GM12878 (cell line): ENCODE results near the gene PRKCE. TPM values are rescaled to one million over a fixed set of nuclear protein-coding genes. Genes with fewer than 3 reads are reported as not detected.

Experiments
- BCL11A ChIP-seq: IDR thresholded peaks from 2 replicates; pipeline ENCODE4 v1.6.1; 2011; ENCODE audit warnings: low read depth, low read length
- HDGF ChIP-seq: fragments of 450-650 bp; IDR thresholded peaks from 2 replicates; pipeline ENCODE4 v1.6.1; 2016; ENCODE audit warnings: antibody characterized with exemption
- MXI1 ChIP-seq: fragments of 150-350 bp; IDR thresholded peaks from 2 replicates; pipeline ENCODE4 v1.6.1; 2011; ENCODE audit warnings: low read depth, mild to moderate bottlenecking, inconsistent platforms, low read length, improper control_type of control experiment
- NKRF ChIP-seq: fragments of 450-650 bp; conservative IDR thresholded peaks from 2 replicates; pipeline ENCODE4 v1.6.1; 2017; ENCODE audit warnings: mild to moderate bottlenecking, moderate library complexity
- NR2F1 ChIP-seq: fragments of 450-650 bp; conservative IDR thresholded peaks from 2 replicates; pipeline ENCODE4 v1.6.1; 2017; ENCODE audit warnings: mild to moderate bottlenecking
- NRF1 ChIP-seq: conservative IDR thresholded peaks from 2 replicates; pipeline ENCODE4 v1.6.1; 2011; ENCODE audit warnings: mild to moderate bottlenecking, low read depth, low read length, improper control_type of control experiment
- SMC3 ChIP-seq: IDR thresholded peaks from 2 replicates; pipeline ENCODE4 v1.6.1; 2011; ENCODE audit warnings: low read length, improper control_type of control experiment, borderline replicate concordance
- ZNF217 ChIP-seq: fragments of 450-650 bp; IDR thresholded peaks from 2 replicates; pipeline ENCODE4 v1.6.1; 2017; ENCODE audit warnings: antibody characterized with exemption, mild to moderate bottlenecking
- ZSCAN29 ChIP-seq: fragments of 450-650 bp; IDR thresholded peaks from 2 replicates; pipeline ENCODE4 v1.6.1; 2017; ENCODE audit warnings: mild to moderate bottlenecking, moderate library complexity
- polyA plus RNA-seq, 11 experiments: library from polyadenylated mRNA; depleted of rRNA in 4 of 11; unstranded in 6 of 11; stranded (reverse) in 5 of 11; fragments of >200 nt; fragmentation: Nextera tagmentation in 4 of 11; fragmentation: Illumina TruSeq in 1 of 11; extraction: Ambion mirVana in 4 of 11; extraction: Trizol in 1 of 11; gene quantifications; 1 replicate in 1 of 11; 2 replicates in 10 of 11; pipeline versions ENCODE4 v1.2.1 to v1.2.3, GENCODE V29; 2011 to 2016; ENCODE audit warnings: inconsistent platforms in 2 of 11, missing spikeins in 2 of 11, low read depth in 1 of 11
- total RNA-seq, 4 experiments: library from RNA; depleted of rRNA in 3 of 4; stranded (reverse); fragments of >200 nt in 3 of 4; fragmentation: Illumina TruSeq in 1 of 4; extraction: Trizol in 1 of 4; gene quantifications; 2 replicates each; pipeline versions ENCODE4 v1.2.1 to v1.2.3, GENCODE V29; 2013 to 2021
- TF ChIP-seq, protein P1 (sequence below): fragments of 450-650 bp; IDR thresholded peaks from 2 replicates; pipeline ENCODE4 v1.6.1; 2017; ENCODE audit warnings: low read depth, mild to moderate bottlenecking, moderate library complexity
- TF ChIP-seq, protein P2 (sequence below): IDR thresholded peaks from 2 replicates; pipeline ENCODE4 v1.6.1; 2011; ENCODE audit warnings: low read depth, low read length, improper control_type of control experiment, borderline replicate concordance
- TF ChIP-seq, protein P3 (sequence below): fragments of 450-650 bp; IDR thresholded peaks from 2 replicates; pipeline ENCODE4 v1.6.1; 2014; ENCODE audit warnings: mild to moderate bottlenecking
- TF ChIP-seq, protein P4 (sequence below): fragments of 450-650 bp; IDR thresholded peaks from 2 replicates; pipeline ENCODE4 v1.6.1; 2017; ENCODE audit warnings: borderline replicate concordance
- TF ChIP-seq, protein P5 (sequence below): fragments of 450-650 bp; IDR thresholded peaks from 2 replicates; pipeline ENCODE4 v1.6.1; 2017; ENCODE audit warnings: mild to moderate bottlenecking, low read depth, inconsistent platforms; ENCODE audit not compliant: poor library complexity, severe bottlenecking
- TF ChIP-seq, protein P6 (sequence below): fragments of 450-650 bp; IDR thresholded peaks from 2 replicates; pipeline ENCODE4 v1.6.1; 2016; ENCODE audit warnings: mild to moderate bottlenecking, moderate library complexity, borderline replicate concordance

The PRKCE gene
- total and polyA plus RNA-seq, 10 of the 15 experiments (the other 5 are each of a cell fraction or from before 2014, with no cell fraction given), result 2.6 to 28.2 (median 11.3) TPM

GRCh38 chr2:45974762-45975408 is 323.4 kb downstream of the PRKCE start (continued):
- TF ChIP-seq MXI1 (0 out of 2 replicates have a peak, but pooled peaks have one; percentile 33), SMC3 (no peak), BCL11A (peak; percentile 59), ZSCAN29 (0 out of 2 replicates have a peak, but pooled peaks have one; percentile 38), NR2F1 (no peak), NRF1 (no peak), HDGF (0 out of 2 replicates have a peak, but pooled peaks have one; percentile 24), NKRF (peak; percentile 13; the same call in 1 of the 2 replicates), ZNF217 (peak; percentile 94)
- TF ChIP-seq, protein P1, sequence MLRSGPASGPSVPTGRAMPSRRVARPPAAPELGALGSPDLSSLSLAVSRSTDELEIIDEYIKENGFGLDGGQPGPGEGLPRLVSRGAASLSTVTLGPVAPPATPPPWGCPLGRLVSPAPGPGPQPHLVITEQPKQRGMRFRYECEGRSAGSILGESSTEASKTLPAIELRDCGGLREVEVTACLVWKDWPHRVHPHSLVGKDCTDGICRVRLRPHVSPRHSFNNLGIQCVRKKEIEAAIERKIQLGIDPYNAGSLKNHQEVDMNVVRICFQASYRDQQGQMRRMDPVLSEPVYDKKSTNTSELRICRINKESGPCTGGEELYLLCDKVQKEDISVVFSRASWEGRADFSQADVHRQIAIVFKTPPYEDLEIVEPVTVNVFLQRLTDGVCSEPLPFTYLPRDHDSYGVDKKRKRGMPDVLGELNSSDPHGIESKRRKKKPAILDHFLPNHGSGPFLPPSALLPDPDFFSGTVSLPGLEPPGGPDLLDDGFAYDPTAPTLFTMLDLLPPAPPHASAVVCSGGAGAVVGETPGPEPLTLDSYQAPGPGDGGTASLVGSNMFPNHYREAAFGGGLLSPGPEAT, result peak; percentile 87; the same call in 1 of the 2 replicates
- TF ChIP-seq, protein P2, sequence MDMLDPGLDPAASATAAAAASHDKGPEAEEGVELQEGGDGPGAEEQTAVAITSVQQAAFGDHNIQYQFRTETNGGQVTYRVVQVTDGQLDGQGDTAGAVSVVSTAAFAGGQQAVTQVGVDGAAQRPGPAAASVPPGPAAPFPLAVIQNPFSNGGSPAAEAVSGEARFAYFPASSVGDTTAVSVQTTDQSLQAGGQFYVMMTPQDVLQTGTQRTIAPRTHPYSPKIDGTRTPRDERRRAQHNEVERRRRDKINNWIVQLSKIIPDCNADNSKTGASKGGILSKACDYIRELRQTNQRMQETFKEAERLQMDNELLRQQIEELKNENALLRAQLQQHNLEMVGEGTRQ, result no peak; the same call in 1 of the 2 replicates
- TF ChIP-seq, protein P3, sequence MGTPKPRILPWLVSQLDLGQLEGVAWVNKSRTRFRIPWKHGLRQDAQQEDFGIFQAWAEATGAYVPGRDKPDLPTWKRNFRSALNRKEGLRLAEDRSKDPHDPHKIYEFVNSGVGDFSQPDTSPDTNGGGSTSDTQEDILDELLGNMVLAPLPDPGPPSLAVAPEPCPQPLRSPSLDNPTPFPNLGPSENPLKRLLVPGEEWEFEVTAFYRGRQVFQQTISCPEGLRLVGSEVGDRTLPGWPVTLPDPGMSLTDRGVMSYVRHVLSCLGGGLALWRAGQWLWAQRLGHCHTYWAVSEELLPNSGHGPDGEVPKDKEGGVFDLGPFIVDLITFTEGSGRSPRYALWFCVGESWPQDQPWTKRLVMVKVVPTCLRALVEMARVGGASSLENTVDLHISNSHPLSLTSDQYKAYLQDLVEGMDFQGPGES, result no peak
- TF ChIP-seq, protein P4, sequence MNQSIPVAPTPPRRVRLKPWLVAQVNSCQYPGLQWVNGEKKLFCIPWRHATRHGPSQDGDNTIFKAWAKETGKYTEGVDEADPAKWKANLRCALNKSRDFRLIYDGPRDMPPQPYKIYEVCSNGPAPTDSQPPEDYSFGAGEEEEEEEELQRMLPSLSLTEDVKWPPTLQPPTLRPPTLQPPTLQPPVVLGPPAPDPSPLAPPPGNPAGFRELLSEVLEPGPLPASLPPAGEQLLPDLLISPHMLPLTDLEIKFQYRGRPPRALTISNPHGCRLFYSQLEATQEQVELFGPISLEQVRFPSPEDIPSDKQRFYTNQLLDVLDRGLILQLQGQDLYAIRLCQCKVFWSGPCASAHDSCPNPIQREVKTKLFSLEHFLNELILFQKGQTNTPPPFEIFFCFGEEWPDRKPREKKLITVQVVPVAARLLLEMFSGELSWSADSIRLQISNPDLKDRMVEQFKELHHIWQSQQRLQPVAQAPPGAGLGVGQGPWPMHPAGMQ, result no peak
- TF ChIP-seq, protein P5, sequence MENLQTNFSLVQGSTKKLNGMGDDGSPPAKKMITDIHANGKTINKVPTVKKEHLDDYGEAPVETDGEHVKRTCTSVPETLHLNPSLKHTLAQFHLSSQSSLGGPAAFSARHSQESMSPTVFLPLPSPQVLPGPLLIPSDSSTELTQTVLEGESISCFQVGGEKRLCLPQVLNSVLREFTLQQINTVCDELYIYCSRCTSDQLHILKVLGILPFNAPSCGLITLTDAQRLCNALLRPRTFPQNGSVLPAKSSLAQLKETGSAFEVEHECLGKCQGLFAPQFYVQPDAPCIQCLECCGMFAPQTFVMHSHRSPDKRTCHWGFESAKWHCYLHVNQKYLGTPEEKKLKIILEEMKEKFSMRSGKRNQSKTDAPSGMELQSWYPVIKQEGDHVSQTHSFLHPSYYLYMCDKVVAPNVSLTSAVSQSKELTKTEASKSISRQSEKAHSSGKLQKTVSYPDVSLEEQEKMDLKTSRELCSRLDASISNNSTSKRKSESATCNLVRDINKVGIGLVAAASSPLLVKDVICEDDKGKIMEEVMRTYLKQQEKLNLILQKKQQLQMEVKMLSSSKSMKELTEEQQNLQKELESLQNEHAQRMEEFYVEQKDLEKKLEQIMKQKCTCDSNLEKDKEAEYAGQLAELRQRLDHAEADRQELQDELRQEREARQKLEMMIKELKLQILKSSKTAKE, result peak; percentile 33
- TF ChIP-seq, protein P6, sequence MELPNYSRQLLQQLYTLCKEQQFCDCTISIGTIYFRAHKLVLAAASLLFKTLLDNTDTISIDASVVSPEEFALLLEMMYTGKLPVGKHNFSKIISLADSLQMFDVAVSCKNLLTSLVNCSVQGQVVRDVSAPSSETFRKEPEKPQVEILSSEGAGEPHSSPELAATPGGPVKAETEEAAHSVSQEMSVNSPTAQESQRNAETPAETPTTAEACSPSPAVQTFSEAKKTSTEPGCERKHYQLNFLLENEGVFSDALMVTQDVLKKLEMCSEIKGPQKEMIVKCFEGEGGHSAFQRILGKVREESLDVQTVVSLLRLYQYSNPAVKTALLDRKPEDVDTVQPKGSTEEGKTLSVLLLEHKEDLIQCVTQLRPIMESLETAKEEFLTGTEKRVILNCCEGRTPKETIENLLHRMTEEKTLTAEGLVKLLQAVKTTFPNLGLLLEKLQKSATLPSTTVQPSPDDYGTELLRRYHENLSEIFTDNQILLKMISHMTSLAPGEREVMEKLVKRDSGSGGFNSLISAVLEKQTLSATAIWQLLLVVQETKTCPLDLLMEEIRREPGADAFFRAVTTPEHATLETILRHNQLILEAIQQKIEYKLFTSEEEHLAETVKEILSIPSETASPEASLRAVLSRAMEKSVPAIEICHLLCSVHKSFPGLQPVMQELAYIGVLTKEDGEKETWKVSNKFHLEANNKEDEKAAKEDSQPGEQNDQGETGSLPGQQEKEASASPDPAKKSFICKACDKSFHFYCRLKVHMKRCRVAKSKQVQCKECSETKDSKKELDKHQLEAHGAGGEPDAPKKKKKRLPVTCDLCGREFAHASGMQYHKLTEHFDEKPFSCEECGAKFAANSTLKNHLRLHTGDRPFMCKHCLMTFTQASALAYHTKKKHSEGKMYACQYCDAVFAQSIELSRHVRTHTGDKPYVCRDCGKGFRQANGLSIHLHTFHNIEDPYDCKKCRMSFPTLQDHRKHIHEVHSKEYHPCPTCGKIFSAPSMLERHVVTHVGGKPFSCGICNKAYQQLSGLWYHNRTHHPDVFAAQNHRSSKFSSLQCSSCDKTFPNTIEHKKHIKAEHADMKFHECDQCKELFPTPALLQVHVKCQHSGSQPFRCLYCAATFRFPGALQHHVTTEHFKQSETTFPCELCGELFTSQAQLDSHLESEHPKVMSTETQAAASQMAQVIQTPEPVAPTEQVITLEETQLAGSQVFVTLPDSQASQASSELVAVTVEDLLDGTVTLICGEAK, result no peak
